HUDEP-2 (cell line): ENCODE data around the gene MYO1C.
"Not testable (repeated sequence)": the region's sequence is repeated elsewhere in the genome, so short reads cannot be mapped to it uniquely, and the experiment has no call there.

ENCODE experiments used
- DNase-seq, 76 experiments: peaks; one replicate each; lab custom pipeline; 2025; ENCODE audit not compliant: unreplicated experiment in 76 of 76; lab: John Stamatoyannopoulos, UW

MYO1C gene

GRCh38 chr17:1492249-1493206, at the start of gene MYO1C:
Gene MYO1C, minus strand, starts transcription at chr17:1492686. Its CDS starts 199 bp downstream, at chr17:1492487.
- no peak for DNase-seq

GRCh38 chr17:1541367-1541904, 49.0 kb upstream of the MYO1C start:
- no peak for DNase-seq

GRCh38 chr17:1539811-1540210, 47.3 kb upstream of the MYO1C start:
- DNase-seq, result no peak

- no peak for DNase-seq
Observed at GRCh38 chr17:1535737-1536136, 43.3 kb upstream of the MYO1C start.

- DNase-seq, result no peak
Observed at GRCh38 chr17:1533661-1534325, 41.3 kb upstream of the MYO1C start.

- peak in 36 of 76 experiments; percentile 3 to 51 (median 19) for DNase-seq
Observed at GRCh38 chr17:1532836-1533602, 40.5 kb upstream of the MYO1C start.

GRCh38 chr17:1529863-1530262, 37.4 kb upstream of the MYO1C start:
- DNase-seq, result no peak

GRCh38 chr17:1526876-1527275, 34.4 kb upstream of the MYO1C start:
- not testable (repeated sequence) for DNase-seq

- DNase-seq, result no peak
Observed at GRCh38 chr17:1522626-1523025, 30.1 kb upstream of the MYO1C start.

- DNase-seq, result no peak
Observed at GRCh38 chr17:1521086-1521640, 28.7 kb upstream of the MYO1C start.

GRCh38 chr17:1519678-1520077, 27.2 kb upstream of the MYO1C start:
- DNase-seq, result no peak

GRCh38 chr17:1518410-1518809, 25.9 kb upstream of the MYO1C start:
- no peak for DNase-seq

GRCh38 chr17:1516388-1517161, 24.1 kb upstream of the MYO1C start, which contains the start of gene INPP5K:
Gene INPP5K, minus strand, starts transcription at chr17:1516612. Its CDS starts 113 bp downstream, at chr17:1516499.
- peak in 75 of 76 experiments; percentile 38 to 98 (median 95) for DNase-seq

- peak in 49 of 76 experiments; percentile 6 to 69 (median 39) for DNase-seq
Observed at GRCh38 chr17:1515640-1516387, 23.3 kb upstream of the MYO1C start.

- DNase-seq, result no peak
Observed at GRCh38 chr17:1512351-1512750, 19.9 kb upstream of the MYO1C start.

- peak in 61 of 76 experiments; percentile 5 to 77 (median 38) for DNase-seq
Observed at GRCh38 chr17:1511756-1512321, 19.4 kb upstream of the MYO1C start.

GRCh38 chr17:1511290-1511689, 18.8 kb upstream of the MYO1C start:
- DNase-seq, result no peak

- DNase-seq, result no peak
Observed at GRCh38 chr17:1509290-1509881, 16.9 kb upstream of the MYO1C start.
